GM18867 (cell line): ENCODE data around the gene ARL15.

Source experiments
- ATAC-seq: cut with Tn5 transposase; IDR thresholded peaks from one replicate; pipeline ENCODE4 v1.9.1; 2021; ENCODE audit warnings: mild to moderate bottlenecking, moderate library complexity; ENCODE audit not compliant: unreplicated experiment

The ARL15 gene

DNA sequence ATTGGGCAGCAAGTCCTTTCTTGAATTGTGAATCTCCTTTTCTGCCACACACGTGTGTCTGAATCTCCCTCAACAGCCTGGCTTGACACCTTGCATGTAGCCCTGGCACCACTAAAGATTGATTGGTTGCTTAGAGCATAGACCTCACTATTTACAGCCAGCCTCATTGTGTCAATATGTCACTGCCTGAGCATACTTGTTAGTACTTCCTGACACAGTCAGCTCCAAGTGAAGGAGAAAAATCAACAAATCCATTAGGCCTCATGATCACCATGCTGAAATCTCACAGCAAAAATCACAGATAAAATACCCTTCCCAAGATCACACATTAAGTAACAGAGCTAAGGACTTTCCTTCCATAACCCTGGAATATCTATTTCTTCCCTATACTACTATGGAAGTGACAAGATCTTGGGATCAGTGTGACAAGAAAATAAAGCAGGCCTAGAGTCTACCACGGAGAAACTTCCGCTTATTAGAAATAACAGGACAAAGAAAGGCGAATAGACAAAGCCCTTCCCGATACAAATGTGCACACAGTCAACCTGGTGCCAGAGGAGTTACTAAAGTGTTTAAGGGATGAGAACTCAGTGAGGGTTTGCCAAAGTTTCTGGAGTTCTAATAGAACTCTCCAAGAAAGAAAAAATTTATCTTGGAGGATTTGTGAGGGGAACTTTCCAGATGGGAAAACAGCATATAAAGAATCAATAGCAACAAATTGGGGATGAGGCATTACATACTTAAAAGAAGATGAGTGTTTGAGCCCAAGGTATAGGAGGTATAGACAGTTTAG is 5.6 kb upstream of the ARL15 start:
- no peak for ATAC-seq

- no peak for ATAC-seq
Measured at GRCh38 chr5:54313311-54314270, 3.2 kb upstream of the ARL15 start.

- no peak for ATAC-seq
Measured at GRCh38 chr5:54312499-54312898, 2.1 kb upstream of the ARL15 start.

GRCh38 chr5:54311176-54311677 is 854 bp upstream of the ARL15 start:
- no peak for ATAC-seq

DNA sequence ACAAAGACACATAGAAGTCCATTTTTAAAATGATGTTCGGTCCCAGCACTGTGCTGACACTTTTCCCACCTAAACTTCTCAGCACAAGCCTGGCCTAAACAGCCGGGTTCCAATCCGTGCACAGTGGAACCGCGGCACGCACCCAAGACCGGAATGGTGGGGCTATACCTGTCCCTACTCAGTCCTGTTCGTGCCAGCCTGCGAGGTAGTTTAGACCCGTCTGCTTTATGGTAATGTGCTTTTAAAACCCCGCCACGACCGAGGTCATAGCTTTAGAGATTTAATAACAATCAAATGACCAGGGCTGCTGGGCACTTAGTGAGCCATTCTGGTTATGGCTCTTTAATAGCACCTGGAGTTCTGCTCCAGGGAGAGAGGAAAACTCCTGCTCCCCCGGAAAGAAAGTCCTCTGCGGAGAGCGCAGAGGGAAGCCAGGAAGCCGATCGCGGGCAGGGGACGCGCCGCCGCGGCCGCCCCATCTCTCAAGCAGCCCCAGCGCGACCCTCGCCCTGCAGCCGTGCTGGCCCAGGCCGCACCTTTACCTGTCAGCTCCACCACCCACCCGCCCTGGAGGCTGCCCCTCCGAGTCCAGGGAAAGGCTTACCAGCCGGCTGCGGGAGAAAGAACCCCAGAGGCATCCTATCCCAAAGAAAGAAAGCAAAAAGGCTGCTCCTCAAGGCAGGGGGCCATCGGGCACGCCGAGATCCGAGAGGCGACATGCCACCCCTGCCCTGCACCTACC is 511 bp downstream of the ARL15 start:
- peak; percentile 23 for ATAC-seq

- no peak for ATAC-seq
Measured at GRCh38 chr5:54309276-54309675, 1.1 kb downstream of the ARL15 start.

DNA sequence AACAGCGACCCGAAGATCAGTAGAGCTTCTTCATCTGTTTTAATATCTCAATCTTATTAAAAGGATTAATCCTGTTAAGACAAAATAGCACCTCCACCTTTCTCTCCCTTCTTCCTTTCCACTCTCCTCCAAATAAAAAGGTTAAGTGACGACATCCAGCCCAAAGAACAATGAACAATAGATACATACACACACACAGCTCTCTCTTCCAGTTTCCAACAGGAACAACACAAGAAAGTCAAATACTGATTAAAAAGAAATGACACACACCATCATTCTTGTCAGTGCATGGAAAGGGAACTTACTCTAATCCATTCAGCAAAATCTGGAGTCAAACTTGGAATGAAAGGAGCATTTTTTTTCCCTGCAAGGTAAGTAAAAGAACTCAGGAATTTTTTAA is 2.8 kb downstream of the ARL15 start:
- ATAC-seq = no peak

- ATAC-seq = no peak
Measured at GRCh38 chr5:54306893-54307292, 3.5 kb downstream of the ARL15 start.

DNA sequence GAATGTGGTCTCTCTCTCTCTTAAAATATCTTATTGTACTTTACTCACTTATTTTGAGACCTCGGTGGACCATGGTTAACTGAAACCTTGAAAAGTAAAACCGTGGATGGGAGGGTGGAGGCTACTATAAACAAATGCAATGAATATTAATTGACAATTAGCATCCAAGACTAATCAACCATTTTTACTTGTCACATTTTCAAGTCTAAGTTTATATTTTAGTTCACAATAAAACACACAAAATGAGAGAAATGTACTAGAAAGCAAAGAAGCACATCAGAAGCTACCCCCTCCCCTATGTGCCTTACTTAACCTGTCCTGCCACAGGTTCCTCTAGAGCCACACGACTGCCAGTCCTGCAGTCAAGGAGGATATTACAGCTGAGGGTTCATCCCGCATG is 4.6 kb downstream of the ARL15 start:
- ATAC-seq = no peak

- no peak for ATAC-seq
Measured at GRCh38 chr5:54304040-54304439, 6.3 kb downstream of the ARL15 start.

DNA sequence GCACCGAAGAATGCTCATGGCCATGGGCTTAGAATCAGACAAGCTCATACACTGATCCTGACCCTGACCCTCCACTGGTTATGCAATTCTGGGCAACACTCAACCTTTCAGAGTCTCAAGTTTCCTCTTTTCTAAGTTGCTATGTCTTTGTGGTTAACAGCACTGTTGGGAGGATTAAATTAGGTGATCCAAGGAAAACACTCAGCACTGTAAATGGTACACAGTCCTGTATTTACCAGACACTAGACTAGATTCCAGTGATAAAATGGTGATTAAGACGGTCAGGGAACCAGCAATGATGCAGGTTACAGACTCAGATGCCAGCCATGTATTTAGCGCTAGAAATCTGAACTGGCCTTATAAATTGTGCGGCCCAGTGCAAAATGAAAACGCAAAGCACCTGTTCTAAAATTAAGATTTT is 8.1 kb downstream of the ARL15 start:
- ATAC-seq = no peak

DNA sequence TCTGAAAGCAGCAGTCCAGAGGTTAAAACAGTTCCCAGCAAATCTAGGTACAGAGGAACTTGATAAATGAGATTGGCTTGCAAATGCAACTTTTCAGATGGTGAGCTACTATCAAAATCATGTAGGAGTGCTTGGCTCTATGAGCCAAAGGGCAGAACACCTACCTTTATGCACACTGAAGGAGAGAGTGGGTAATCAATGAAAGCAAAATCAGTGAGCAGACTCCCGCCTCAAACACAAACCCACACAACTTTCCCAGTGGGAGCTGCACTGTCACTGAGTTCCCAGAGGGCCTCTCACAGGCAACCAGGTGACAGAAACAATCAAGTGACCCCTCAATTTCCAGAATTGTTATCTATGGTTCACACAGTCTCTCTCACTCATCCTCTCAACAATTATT is 8.5 kb downstream of the ARL15 start:
- no peak for ATAC-seq

DNA sequence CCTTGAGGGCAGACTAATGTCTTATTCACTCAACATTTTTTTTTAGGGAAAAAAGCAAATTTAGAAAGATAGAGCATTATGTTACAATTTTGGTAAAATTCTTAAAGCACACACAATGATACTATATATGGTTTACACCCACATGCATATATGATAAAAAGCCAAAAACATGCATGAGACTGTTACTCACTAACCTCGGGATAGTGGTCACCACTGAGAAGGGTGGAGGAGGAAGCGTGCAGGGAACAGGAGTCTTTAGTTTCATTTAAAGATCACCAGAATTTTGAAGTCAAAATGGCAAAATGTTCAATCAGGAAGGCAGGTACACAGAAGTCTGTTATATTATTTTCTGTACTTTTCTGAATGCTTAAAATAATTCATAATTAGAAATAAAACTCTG is 9.2 kb downstream of the ARL15 start:
- no peak for ATAC-seq

GRCh38 chr5:54298947-54299346 is 11.4 kb downstream of the ARL15 start:
- no peak for ATAC-seq

DNA sequence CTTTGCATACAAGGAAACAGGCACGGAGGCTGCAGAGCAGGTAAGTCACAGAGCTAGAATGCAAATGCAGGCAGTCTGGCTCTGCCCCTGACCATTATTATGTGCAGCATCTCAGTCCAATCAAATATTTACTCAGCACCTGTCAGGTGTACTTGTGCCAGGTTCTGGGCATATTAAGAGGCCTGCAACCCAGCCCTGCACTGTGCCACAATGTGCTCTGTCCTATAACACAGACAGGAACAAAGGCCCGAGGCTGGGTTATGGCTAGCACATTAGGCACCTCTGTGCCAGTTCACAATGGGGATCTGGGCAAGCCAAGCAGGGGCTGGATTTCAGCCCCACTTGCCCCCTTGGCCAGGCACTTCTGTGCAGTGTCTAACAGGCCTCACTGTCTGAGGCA is 14.0 kb downstream of the ARL15 start:
- ATAC-seq = no peak

DNA sequence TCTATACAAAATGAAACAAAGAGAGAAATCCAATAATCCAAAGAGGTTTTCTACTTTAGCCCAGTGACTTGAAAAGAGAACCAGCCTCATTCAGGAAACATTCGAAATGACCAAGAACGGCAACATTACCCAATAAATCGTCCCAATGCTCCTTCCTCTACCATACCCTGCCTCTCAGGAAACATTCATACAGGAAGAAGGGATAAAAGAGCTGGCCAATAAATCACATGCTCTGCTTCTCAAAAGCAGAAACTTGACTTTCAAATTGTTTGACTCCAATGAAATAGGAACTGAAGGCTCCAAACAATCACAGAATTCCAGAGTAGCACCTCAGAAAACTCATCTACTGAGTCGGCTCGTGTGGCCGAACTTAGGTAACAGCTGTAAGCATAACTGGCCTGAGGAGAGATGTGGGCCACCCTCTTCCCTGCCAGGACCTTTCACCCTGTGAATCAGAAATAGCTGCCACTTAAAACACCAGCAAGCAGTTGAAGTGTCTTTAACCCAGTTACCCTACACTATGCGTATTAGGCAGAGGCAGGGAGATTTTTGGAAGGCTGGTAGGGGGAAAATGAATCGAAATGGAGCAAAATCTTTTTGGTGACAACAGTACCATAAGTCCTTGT is 14.6 kb downstream of the ARL15 start:
- ATAC-seq = no peak

GRCh38 chr5:54294097-54294667 is 16.2 kb downstream of the ARL15 start:
- no peak for ATAC-seq

DNA sequence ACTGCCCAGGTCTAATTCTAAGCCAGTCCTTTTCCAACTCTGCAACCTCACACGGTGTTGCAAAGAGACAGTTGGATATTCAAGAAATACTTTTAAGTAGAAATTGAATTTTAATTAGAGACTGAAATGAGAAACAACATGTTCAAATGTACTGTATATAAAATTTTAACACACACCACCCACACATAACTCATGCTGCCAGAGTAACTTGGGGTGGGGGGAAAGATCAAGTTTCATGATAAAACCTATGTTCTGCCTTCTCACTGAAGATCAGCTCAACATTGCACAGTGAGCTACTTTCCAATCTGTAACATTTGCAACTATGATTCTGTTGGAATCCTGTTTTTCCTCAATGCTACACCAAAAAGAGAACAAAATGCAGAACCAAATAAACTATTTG is 17.5 kb downstream of the ARL15 start:
- no peak for ATAC-seq

DNA sequence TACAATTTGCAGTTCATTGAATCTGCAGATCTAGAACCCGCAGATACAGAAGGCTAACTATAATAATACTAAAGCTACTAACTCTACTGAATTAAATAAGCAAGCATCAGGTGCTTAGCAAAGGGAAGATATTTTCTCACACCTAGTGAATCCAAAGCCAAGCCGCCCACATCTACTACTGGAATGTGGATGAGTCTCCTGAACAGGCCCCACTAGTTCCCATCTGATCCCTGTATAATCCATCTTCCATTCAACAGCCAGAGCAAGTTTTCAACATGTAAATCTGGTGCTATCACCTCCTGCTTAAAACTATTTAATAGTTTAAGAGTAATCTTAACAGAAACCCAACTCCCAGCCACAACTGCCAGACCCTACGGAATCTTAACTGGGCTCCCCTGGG is 18.9 kb downstream of the ARL15 start:
- no peak for ATAC-seq

- ATAC-seq = no peak
Measured at GRCh38 chr5:54289769-54290168, 20.6 kb downstream of the ARL15 start.
